ENCODE results near the gene LACRT.

The LACRT gene, protein sequence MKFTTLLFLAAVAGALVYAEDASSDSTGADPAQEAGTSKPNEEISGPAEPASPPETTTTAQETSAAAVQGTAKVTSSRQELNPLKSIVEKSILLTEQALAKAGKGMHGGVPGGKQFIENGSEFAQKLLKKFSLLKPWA

DNA sequence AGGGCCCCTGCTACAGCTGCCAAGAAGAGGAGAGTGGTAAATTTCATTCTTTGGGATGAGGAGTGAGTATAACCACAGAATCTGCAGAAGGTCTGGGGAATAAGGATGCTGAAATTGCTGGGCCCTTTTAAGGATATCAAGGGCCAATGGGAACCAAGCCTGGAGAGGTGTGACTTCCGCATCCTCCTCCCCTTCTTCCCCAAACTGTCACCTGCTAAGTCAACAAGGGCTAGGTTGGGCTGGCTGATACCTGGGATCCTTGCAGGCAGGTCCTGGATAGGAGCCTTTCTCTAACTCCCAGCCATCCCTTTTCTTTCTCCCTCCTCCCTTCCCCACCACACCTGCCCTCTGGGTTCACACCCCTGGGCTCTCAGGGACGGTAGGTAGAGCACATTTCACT is at the start of gene LACRT:
LACRT (minus strand) TSS at position 101 of the 400 bp plus-strand sequence; CDS start at position 47, 54 bp downstream.
- Histone ChIP-seq H3K36me3 (no peaks in the 10 kb centered on the region), H3K9me3 (ENCODE audit: severe bottlenecking) (peaks cover 7% of the 10 kb centered on the region), H3K27ac (no peak within 1 kb of the TSS), H3K4me3 (ENCODE audit: low read depth, low read length) (no peak within 1 kb of the TSS), H3K27me3 (ENCODE audit: insufficient read depth, low read depth, severe bottlenecking) (peaks cover 71% of the 10 kb centered on the region)
- no peak for DNase-seq
- TF ChIP-seq, protein P1, sequence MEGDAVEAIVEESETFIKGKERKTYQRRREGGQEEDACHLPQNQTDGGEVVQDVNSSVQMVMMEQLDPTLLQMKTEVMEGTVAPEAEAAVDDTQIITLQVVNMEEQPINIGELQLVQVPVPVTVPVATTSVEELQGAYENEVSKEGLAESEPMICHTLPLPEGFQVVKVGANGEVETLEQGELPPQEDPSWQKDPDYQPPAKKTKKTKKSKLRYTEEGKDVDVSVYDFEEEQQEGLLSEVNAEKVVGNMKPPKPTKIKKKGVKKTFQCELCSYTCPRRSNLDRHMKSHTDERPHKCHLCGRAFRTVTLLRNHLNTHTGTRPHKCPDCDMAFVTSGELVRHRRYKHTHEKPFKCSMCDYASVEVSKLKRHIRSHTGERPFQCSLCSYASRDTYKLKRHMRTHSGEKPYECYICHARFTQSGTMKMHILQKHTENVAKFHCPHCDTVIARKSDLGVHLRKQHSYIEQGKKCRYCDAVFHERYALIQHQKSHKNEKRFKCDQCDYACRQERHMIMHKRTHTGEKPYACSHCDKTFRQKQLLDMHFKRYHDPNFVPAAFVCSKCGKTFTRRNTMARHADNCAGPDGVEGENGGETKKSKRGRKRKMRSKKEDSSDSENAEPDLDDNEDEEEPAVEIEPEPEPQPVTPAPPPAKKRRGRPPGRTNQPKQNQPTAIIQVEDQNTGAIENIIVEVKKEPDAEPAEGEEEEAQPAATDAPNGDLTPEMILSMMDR (IDR thresholded peaks at IDR 0.05; ENCODE audit: low read depth, low read length): no peak

DNA sequence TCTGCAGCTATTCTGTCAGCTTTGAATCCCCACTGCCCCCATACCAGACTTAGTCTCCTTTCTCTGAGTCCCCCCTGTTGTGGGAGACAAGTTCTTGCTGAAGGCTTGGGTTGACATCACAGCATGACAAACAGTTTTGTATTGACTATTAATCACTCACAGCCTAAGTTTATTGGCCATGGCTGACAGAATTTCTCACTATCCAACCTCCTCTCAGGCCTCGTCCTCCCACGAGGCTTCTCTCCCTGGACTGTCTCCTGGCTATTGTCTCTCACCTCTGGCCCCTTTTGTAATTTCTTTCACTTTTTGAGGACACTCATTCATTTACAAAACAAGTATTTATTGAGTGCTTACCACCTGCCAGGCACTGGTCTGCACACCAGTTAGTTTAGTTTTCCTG is 48.7 kb upstream of the LACRT start:
- Histone ChIP-seq H3K27ac (no peak overlapping the region), H3K36me3 (no peaks in the 10 kb centered on the region), H3K27me3 (ENCODE audit: insufficient read depth, low read depth, severe bottlenecking) (peaks cover 77% of the 10 kb centered on the region), H3K9me3 (ENCODE audit: severe bottlenecking) (no peaks in the 10 kb centered on the region), H3K4me3 (ENCODE audit: low read depth, low read length) (no peak overlapping the region)
- TF ChIP-seq, protein P1 (IDR thresholded peaks at IDR 0.05; ENCODE audit: low read depth, low read length): no peak
- DNase-seq: no peak

DNA sequence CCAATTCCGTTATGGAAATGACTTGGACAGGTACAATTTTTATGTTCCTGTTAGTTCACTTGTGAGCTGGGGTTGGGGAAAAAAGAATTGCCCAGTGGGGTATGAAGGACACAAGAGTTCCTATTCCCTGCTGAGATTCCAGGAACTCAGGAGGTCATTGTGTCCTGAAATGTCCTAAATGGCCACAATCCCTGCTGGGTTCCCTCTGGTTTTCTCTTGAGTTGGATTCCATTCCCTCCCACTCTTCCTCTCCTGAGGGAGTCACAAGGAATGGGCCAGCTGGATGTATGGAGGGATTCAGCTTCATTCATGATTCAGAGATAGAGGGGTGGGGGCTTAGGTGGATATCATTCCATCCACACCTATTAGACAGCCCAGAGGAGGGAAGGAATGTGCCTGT is 48.0 kb upstream of the LACRT start:
- TF ChIP-seq, protein P1 (IDR thresholded peaks at IDR 0.05; ENCODE audit: low read depth, low read length): no peak
- no peak overlapping the region for H3K27ac ChIP-seq
- no peaks in the 10 kb centered on the region for H3K36me3 ChIP-seq
- no peak for DNase-seq
- no peak overlapping the region for H3K4me3 ChIP-seq (ENCODE audit: low read depth, low read length)
- no peaks in the 10 kb centered on the region for H3K9me3 ChIP-seq (ENCODE audit: severe bottlenecking)
- peaks cover 74% of the 10 kb centered on the region for H3K27me3 ChIP-seq (ENCODE audit: insufficient read depth, low read depth, severe bottlenecking)

DNA sequence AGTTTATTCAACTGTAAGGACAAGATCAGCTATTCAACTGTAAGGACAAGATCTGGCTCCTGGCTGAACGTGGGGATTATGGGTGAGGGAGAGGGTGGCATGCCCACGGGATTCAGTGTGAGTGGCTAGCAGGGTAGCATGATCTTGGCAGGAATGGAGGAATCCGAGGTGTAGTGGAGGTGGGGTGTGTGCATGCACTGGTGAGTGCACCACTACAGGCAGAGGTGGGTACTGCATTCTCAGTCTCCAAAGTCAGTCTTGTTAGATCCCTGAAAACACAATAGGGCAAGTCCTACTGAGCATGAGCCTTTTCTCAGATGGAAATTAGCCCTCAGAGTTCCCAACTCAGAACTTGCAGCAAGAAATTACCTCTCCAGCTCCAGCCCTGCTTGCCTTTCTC is 45.7 kb upstream of the LACRT start:
- H3K27ac ChIP-seq: no peak overlapping the region
- H3K4me3 ChIP-seq (ENCODE audit: low read depth, low read length): no peak overlapping the region
- H3K9me3 ChIP-seq (ENCODE audit: severe bottlenecking): no peaks in the 10 kb centered on the region
- H3K36me3 ChIP-seq: no peaks in the 10 kb centered on the region
- peaks cover 83% of the 10 kb centered on the region for H3K27me3 ChIP-seq (ENCODE audit: insufficient read depth, low read depth, severe bottlenecking)
- DNase-seq: peak; percentile 42
- TF ChIP-seq, protein P1 (IDR thresholded peaks at IDR 0.05; ENCODE audit: low read depth, low read length): peak; percentile 77

DNA sequence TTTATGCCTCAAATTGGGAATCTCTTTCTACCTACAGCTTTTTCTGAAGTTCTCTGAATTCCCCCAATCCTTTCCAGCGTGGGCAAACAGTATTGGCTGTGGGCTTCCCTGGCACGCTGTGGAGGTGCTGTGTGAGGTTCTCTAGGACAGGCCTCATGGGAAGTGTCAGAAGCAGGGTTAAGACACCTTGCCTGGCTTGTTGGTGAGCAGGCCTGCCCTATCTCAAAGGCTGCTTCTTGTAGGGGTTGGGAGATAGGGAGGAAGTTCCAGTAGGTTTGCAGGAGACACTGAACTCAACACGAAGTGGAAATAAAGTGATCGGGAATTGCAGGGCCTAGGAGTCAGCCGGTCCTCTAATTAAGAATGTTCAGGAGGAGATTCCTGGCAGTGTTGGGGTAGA is 43.4 kb upstream of the LACRT start:
- Histone ChIP-seq H3K36me3 (no peaks in the 10 kb centered on the region), H3K9me3 (ENCODE audit: severe bottlenecking) (no peaks in the 10 kb centered on the region), H3K4me3 (ENCODE audit: low read depth, low read length) (no peak overlapping the region), H3K27ac (no peak overlapping the region), H3K27me3 (ENCODE audit: insufficient read depth, low read depth, severe bottlenecking) (peaks cover 71% of the 10 kb centered on the region)
- no peak for DNase-seq
- TF ChIP-seq, protein P1 (IDR thresholded peaks at IDR 0.05; ENCODE audit: low read depth, low read length): no peak

DNA sequence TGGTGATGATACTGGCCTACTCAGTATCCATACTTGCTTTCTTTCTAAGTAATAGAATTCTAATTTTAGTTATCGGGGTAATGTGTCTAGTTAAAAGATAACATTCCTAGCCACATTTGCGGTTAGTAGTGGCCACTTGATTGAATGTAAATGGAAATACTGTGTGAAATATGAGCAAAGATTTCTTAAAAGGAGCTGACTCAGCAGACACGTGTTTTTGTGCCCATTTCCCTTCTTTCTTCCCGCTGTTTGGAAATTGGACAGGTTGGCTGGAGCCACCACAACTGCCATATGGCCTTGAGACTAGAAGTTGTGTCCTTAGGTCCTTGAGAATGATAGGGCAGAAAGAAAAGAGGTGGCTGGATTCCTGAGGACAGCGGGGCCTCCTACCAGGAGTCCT is 33.2 kb upstream of the LACRT start:
- Histone ChIP-seq H3K9me3 (ENCODE audit: severe bottlenecking) (peaks cover 2% of the 10 kb centered on the region), H3K4me3 (ENCODE audit: low read depth, low read length) (no peak overlapping the region), H3K27me3 (ENCODE audit: insufficient read depth, low read depth, severe bottlenecking) (peaks cover 46% of the 10 kb centered on the region), H3K27ac (no peak overlapping the region), H3K36me3 (no peaks in the 10 kb centered on the region)
- DNase-seq: no peak
- TF ChIP-seq, protein P1 (IDR thresholded peaks at IDR 0.05; ENCODE audit: low read depth, low read length): no peak

All from WERI-Rb-1 (cell line).